ENCODE data around the gene MAPK12. TPM values are rescaled to one million over a fixed set of nuclear protein-coding genes. Genes with fewer than 3 reads are reported as not detected.

The MAPK12 gene
- total and polyA plus RNA-seq, 8 donors, result 11.6 to 31.4 (median 18.4) TPM

DNA sequence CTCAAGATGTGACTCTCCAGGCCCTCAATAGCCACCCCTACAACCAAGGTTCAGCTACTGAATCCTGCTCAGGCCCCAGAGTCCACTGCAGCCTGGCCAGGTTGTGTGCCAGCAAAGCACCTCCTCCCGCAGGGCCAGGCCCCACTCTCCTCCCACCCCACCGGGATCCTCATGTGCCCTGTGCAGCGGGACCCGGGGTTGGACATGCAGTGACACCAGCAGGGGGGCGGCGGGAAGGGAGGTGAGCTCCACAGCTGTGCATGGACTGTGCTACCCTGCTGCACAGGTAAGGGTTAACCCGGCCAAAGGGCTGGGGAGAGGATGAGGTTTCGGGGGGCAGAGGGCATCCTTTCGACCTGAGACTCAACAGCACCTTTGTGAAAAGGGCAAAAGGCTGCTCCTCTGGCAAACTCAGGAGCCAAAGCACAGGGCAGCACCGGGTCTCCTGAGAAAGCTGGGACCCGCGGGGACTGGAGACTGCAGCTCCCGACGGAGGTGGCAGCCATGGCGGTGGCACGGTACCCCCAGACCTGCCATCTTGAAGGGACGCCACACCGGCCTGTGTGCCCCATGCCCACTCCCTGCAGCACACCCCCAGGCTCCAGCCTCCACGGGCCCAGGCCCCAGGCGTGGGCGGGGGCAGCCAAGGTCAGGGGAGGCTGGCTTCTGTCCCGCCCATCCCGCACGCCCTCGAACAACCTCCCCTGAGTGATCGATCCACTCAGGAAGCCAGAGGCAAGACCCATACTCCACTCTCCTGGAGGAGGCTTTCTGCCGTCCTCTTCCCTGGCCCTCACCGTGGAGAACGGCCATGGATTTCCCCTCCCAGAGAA, 35.4 kb upstream of the MAPK12 start:
- H3K27me3 ChIP-seq, result peaks cover 0 to 45% of the 10 kb centered on the region in 2 donors
- peaks cover 69 to 92% of the 10 kb centered on the region in 2 donors for H3K4me1 ChIP-seq
- intact Hi-C loops (cut with DNase I), result no loop called here
- no peaks in the 10 kb centered on the region for H3K9me3 ChIP-seq
- H3K36me3 ChIP-seq, result peaks cover 0 to 4% of the 10 kb centered on the region in 2 donors
- TF ChIP-seq, protein P1, sequence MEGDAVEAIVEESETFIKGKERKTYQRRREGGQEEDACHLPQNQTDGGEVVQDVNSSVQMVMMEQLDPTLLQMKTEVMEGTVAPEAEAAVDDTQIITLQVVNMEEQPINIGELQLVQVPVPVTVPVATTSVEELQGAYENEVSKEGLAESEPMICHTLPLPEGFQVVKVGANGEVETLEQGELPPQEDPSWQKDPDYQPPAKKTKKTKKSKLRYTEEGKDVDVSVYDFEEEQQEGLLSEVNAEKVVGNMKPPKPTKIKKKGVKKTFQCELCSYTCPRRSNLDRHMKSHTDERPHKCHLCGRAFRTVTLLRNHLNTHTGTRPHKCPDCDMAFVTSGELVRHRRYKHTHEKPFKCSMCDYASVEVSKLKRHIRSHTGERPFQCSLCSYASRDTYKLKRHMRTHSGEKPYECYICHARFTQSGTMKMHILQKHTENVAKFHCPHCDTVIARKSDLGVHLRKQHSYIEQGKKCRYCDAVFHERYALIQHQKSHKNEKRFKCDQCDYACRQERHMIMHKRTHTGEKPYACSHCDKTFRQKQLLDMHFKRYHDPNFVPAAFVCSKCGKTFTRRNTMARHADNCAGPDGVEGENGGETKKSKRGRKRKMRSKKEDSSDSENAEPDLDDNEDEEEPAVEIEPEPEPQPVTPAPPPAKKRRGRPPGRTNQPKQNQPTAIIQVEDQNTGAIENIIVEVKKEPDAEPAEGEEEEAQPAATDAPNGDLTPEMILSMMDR (IDR thresholded peaks at IDR 0.05), result no peak
- H3K4me3 ChIP-seq, result no peak overlapping the region
- ATAC-seq (no peak), DNase-seq (no peak)
- peak overlapping the region in 1 of 2 donors; percentile 37 for H3K27ac ChIP-seq

DNA sequence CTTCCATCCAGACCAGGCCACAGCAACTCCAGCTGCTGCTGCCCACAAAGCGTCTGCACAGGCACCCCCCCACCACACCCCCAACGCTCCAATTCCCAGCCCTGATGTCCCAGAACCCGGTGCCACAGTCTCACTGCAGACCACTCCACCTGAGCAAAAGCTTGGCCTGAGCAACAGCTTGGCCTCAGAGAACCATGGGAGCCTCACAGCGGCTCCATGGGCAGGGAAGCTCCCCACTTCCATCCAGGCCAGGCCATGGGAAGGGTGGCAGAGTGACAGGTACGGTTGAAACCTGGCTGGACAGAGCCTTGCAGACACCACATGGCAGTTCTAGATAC, 32.8 kb upstream of the MAPK12 start:
- H3K4me3 ChIP-seq, result no peak overlapping the region
- no peak for ATAC-seq
- H3K36me3 ChIP-seq, result peaks cover 0 to 19% of the 10 kb centered on the region in 2 donors
- H3K4me1 ChIP-seq, result peaks cover 44 to 70% of the 10 kb centered on the region in 2 donors
- intact Hi-C loops (cut with DNase I), result no loop called here
- peak overlapping the region; percentile 82 to 85 for H3K27ac ChIP-seq
- H3K9me3 ChIP-seq, result no peaks in the 10 kb centered on the region
- DNase-seq, result no peak
- TF ChIP-seq, protein P1 (IDR thresholded peaks at IDR 0.05), result no peak
- H3K27me3 ChIP-seq, result peaks cover 0 to 31% of the 10 kb centered on the region in 2 donors

DNA sequence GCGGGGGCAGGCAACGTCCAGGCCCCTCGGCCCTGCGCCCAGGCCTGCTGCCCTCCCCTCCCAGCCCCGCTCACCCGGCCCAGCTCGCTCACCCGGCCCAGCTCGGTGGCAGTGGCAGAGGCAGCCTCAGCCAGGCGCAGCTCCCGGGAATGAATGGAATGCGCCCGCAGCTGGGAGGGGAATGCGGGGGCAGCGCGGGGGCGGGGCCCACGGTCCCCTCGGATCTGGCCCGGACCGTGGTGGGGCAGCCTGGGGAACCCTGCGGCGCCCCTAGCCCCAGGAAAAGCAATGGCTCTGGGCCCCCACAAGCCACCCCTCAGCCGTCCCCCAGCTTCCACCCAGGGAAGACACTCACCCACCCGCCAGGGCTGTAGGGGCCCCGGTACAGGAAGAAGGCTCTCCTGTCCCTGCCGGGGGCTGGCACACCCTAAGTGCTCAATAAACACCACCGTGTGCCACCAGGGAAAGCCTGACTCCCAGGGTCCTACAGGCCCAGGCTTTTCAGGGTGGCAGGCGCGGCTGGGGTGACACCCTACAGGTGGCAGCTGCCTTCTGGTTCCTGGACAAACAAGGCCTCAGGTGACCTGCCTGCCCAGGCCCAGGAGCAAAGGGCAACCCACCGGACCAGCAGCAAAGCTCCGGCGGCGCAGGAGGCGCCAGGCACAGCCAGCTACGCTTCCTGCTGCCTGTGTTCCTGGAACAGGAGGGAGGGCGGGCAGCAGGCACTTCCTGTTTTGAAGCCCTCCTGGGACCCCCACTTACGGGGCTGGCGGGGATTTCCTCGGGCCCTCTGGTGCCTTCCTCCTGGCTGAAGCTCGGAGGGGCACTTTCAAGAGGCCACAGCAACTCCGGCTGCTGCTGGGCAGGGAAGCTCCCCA, 32.2 kb upstream of the MAPK12 start:
- Histone ChIP-seq H3K27ac (peak overlapping the region; percentile 82 to 85), H3K27me3 (peaks cover 0 to 25% of the 10 kb centered on the region in 2 donors), H3K9me3 (no peaks in the 10 kb centered on the region), H3K36me3 (peaks cover 0 to 25% of the 10 kb centered on the region in 2 donors), H3K4me1 (peaks cover 38 to 64% of the 10 kb centered on the region in 2 donors), H3K4me3 (peak overlapping the region; percentile 5 to 29)
- DNase-seq (peak in 3 of 4 donors; percentile 74 to 91 (median 81)), ATAC-seq (peak; percentile 86)
- TF ChIP-seq, protein P1 (IDR thresholded peaks at IDR 0.05), result no peak
- intact Hi-C loops (cut with DNase I), result no loop called here

DNA sequence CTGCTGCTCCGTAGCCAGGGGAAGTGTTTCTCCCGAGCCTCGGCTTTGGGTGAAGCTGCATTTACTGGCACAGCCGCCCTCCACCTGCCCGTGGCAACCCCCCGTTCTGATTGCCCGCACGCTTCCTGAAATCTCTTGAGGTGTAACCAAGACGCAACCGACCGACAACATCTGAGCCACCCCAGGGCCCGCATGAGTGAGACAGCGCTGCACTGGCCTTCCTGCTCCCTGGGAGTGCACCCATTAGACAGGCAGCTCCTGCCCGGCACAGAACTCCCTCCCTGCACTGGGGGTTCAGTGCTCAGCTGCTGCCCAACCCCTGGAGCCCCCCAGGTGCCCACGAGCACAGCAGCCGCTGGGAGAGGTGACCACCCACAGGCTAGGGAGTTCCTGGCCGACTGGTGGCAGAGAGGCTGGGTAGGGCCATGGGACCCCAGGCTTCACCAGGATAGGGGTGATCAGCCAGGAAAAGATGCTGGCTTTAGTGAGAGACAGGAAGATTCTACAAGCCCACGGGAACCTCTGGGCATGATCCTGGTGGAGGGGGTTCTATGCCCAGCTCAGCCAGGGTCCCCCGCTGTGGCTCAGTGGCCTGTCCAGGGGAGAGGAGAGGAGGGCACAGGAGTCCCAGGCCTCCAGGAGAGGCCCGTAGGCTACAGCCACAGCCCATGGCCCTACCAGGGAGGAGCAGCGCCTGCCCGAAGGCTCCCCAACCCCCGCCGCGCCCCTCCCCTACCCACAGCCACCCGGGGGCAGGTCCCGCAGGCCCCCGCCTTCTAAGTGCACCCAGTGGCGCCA, 31.4 kb upstream of the MAPK12 start:
- H3K27me3 ChIP-seq, result peaks cover 0 to 24% of the 10 kb centered on the region in 2 donors
- no peak for DNase-seq
- H3K36me3 ChIP-seq, result peaks cover 0 to 34% of the 10 kb centered on the region in 2 donors
- H3K9me3 ChIP-seq, result no peaks in the 10 kb centered on the region
- peak overlapping the region; percentile 82 to 85 for H3K27ac ChIP-seq
- TF ChIP-seq, protein P1 (IDR thresholded peaks at IDR 0.05), result no peak
- intact Hi-C loops (cut with DNase I), result no loop called here
- H3K4me3 ChIP-seq, result peak overlapping the region; percentile 5 to 29
- peaks cover 38 to 56% of the 10 kb centered on the region in 2 donors for H3K4me1 ChIP-seq
- ATAC-seq, result peak; percentile 19
